ENCODE data around the gene COL1A1.

DNA sequence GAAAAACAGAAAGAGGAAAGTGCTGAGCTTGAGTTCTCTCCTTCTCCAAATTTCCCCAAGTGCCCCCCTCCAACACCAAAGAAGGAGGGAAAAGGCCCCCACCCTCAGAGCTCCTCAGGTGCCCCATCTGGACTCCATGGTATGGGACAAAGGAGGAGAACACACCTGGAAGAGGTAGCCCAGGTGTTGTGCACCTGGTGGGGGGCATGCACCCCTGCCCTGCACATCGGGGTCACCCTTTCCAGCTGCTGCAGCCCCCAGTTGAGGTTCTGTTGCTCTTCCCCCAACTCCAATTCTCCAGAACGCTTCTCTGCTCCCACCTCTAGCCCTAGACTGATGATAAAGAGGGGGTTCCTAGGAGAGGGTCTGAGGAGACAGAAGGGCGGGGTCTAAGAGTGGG is 3.0 kb upstream of the COL1A1 start:
- TF ChIP-seq CTCF (IDR thresholded peaks at IDR 0.05; ENCODE audit: low read depth, low read length, missing input control) = no peak
- TF ChIP-seq HNF4G (IDR thresholded peaks at IDR 0.05) = no peak
- TF ChIP-seq TAF1 (conservative IDR thresholded peaks at IDR 0.05) = no peak
- no peak for TF ChIP-seq NR2F2 (IDR thresholded peaks at IDR 0.05)
- TF ChIP-seq ATF3 (IDR thresholded peaks at IDR 0.05) = no peak
- no peak for TF ChIP-seq ZBTB33 (IDR thresholded peaks at IDR 0.05)
- no peak for TF ChIP-seq RAD21 (IDR thresholded peaks at IDR 0.05)
- TF ChIP-seq SP1 (IDR thresholded peaks at IDR 0.05) = no peak

All from liver (tissue), 3 donors.